Suprapubic skin (tissue), 4 donors: Measurements from ENCODE around the gene SNX6. TPM values are rescaled to one million over a fixed set of nuclear protein-coding genes. Genes with fewer than 3 reads are reported as not detected.
"Not testable (repeated sequence)": the region's sequence is repeated elsewhere in the genome, so short reads cannot be mapped to it uniquely, and the experiment has no call there.

Experiments used
- DNase-seq, 2 donors: peaks; one replicate each; pipeline ENCODE4 v3.0.0-alpha.2; 2019; ENCODE audit warnings: low spot score in 2 of 2
- H3K27ac ChIP-seq: fragments of 200-600 bp; sonication (generic); one replicate; pipeline ENCODE4 v1.5.1; 2019
- H3K27me3 ChIP-seq: fragments of 200-600 bp; sonication (generic); one replicate; pipeline ENCODE4 v1.5.1; 2019
- H3K36me3 ChIP-seq: fragments of 200-600 bp; sonication (generic); one replicate; pipeline ENCODE4 v1.5.1; 2019
- H3K4me1 ChIP-seq: fragments of 200-600 bp; sonication (generic); one replicate; pipeline ENCODE4 v1.5.1; 2019
- H3K4me3 ChIP-seq: fragments of 200-600 bp; sonication (generic); one replicate; pipeline ENCODE4 v1.5.1; 2019; ENCODE audit warnings: mild to moderate bottlenecking
- H3K9me3 ChIP-seq: fragments of 200-600 bp; sonication (generic); one replicate; pipeline ENCODE4 v1.5.1; 2019
- CTCF ChIP-seq, 2 donors: fragments of 200-600 bp in 1 of 2; fragments of 450-650 bp in 1 of 2; sonication (generic) in 1 of 2; IDR thresholded peaks; one replicate each; pipeline ENCODE4 v1.5.1; 2016 to 2019; ENCODE audit warnings: antibody characterized with exemption in 2 of 2, mild to moderate bottlenecking in 1 of 2, moderate library complexity in 1 of 2
- EP300 ChIP-seq: sonication (generic); formaldehyde crosslinking; IDR thresholded peaks from one replicate; pipeline ENCODE4 v1.6.1; 2017; ENCODE audit warnings: antibody characterized with exemption
- POLR2A ChIP-seq, 2 donors: fragments of 450-650 bp; IDR thresholded peaks; one replicate each; pipeline ENCODE4 v1.6.1; 2017; ENCODE audit warnings: antibody characterized with exemption in 2 of 2, mild to moderate bottlenecking in 2 of 2, moderate library complexity in 2 of 2
- POLR2AphosphoS5 ChIP-seq, 3 donors: sonication (generic); formaldehyde crosslinking; IDR thresholded peaks; one replicate each; pipeline ENCODE4 v1.6.1; 2017; ENCODE audit warnings: antibody characterized with exemption in 3 of 3
- WGBS: methylation state at CpG from one replicate; pipeline ENCODE4 v1.1.5; 2018; 5-methylcytosine and 5-hydroxymethylcytosine counted together
- total RNA-seq, 4 donors: library from RNA; depleted of rRNA; stranded (reverse); fragments of >200 nt; gene quantifications; one replicate each; pipeline ENCODE4 v1.1.0, GENCODE V29; 2016

SNX6 gene
- total RNA-seq, 4 donors from 2014 or later: 51.7 to 89.1 (median 70.9) TPM

GRCh38 chr14:34646570-34647255, 16.8 kb upstream of the SNX6 start:
- Histone ChIP-seq H3K4me1 (no peaks in the 10 kb centered on the region), H3K36me3 (no peaks in the 10 kb centered on the region), H3K4me3 (no peak overlapping the region), H3K9me3 (no peaks in the 10 kb centered on the region), H3K27ac (no peak overlapping the region), H3K27me3 (no peaks in the 10 kb centered on the region)
- no peak for TF ChIP-seq CTCF (IDR thresholded peaks at IDR 0.05)
- TF ChIP-seq POLR2AphosphoS5 (IDR thresholded peaks at IDR 0.05): no peak
- TF ChIP-seq EP300: no peak
- no peak for TF ChIP-seq POLR2A (IDR thresholded peaks at IDR 0.05)
- 92% methylated on average over 10 of the region's 10 CpGs for WGBS
- DNase-seq: no peak

GRCh38 chr14:34643361-34643760, 13.4 kb upstream of the SNX6 start:
- 89% methylated on average over 6 of the region's 6 CpGs for WGBS
- H3K4me1 ChIP-seq: no peaks in the 10 kb centered on the region
- no peaks in the 10 kb centered on the region for H3K36me3 ChIP-seq
- no peak for DNase-seq
- TF ChIP-seq CTCF (IDR thresholded peaks at IDR 0.05): no peak
- no peaks in the 10 kb centered on the region for H3K9me3 ChIP-seq
- H3K27ac ChIP-seq: no peak overlapping the region
- H3K4me3 ChIP-seq: no peak overlapping the region
- no peaks in the 10 kb centered on the region for H3K27me3 ChIP-seq

- no peak for DNase-seq
- no peak for TF ChIP-seq POLR2A (IDR thresholded peaks at IDR 0.05)
- TF ChIP-seq POLR2AphosphoS5 (IDR thresholded peaks at IDR 0.05): no peak
- no peak for TF ChIP-seq CTCF (IDR thresholded peaks at IDR 0.05)
- TF ChIP-seq EP300: no peak
- Histone ChIP-seq H3K27me3 (no peaks in the 10 kb centered on the region), H3K9me3 (no peaks in the 10 kb centered on the region), H3K27ac (no peak overlapping the region), H3K4me3 (no peak overlapping the region), H3K4me1 (no peaks in the 10 kb centered on the region), H3K36me3 (no peaks in the 10 kb centered on the region)
- 92% methylated on average over 3 of the region's 3 CpGs for WGBS
Observed at GRCh38 chr14:34642595-34642994, 12.6 kb upstream of the SNX6 start.

- TF ChIP-seq EP300 (no peak), POLR2A (IDR thresholded peaks at IDR 0.05) (no peak), CTCF (IDR thresholded peaks at IDR 0.05) (no peak), POLR2AphosphoS5 (IDR thresholded peaks at IDR 0.05) (no peak)
- Histone ChIP-seq H3K36me3 (no peaks in the 10 kb centered on the region), H3K9me3 (no peaks in the 10 kb centered on the region), H3K27ac (no peak overlapping the region), H3K4me3 (no peak overlapping the region), H3K4me1 (no peaks in the 10 kb centered on the region), H3K27me3 (no peaks in the 10 kb centered on the region)
- WGBS: 86% methylated on average over 1 of the region's 1 CpG
- peak in 1 of 2 donors; percentile 1 for DNase-seq
Observed at GRCh38 chr14:34640826-34641225, 10.9 kb upstream of the SNX6 start.

GRCh38 chr14:34634360-34634771, 4.4 kb upstream of the SNX6 start:
- H3K27ac ChIP-seq, H3K27me3 ChIP-seq, H3K4me1 ChIP-seq, H3K36me3 ChIP-seq, H3K9me3 ChIP-seq, H3K4me3 ChIP-seq: not testable (repeated sequence)
- peak in 1 of 2 donors; percentile 21 for DNase-seq
- 61% methylated on average over 9 of the region's 9 CpGs for WGBS

GRCh38 chr14:34633742-34634141, 3.8 kb upstream of the SNX6 start:
- Histone ChIP-seq H3K27me3 (no peaks in the 10 kb centered on the region), H3K4me3 (no peak overlapping the region), H3K4me1 (peaks cover 2% of the 10 kb centered on the region), H3K27ac (no peak overlapping the region), H3K36me3 (no peaks in the 10 kb centered on the region), H3K9me3 (no peaks in the 10 kb centered on the region)
- TF ChIP-seq EP300: no peak
- no peak for TF ChIP-seq CTCF (IDR thresholded peaks at IDR 0.05)
- TF ChIP-seq POLR2AphosphoS5 (IDR thresholded peaks at IDR 0.05): no peak
- TF ChIP-seq POLR2A (IDR thresholded peaks at IDR 0.05): no peak
- 55% methylated on average over 1 of the region's 1 CpG for WGBS
- DNase-seq: no peak
